Tibial artery (tissue), 4 donors: ENCODE measurements around the gene RNU6-1.

Source experiments
- DNase-seq, 2 donors: peaks; one replicate each; pipeline ENCODE4 v3.0.0-alpha.2; 2019
- H3K27ac ChIP-seq, 2 donors: fragments of 200-600 bp; sonication (generic) in 1 of 2; 1 replicate in 1 of 2; 2 replicates in 1 of 2; pipeline ENCODE4 v1.5.1; 2018 to 2019; ENCODE audit warnings: mild to moderate bottlenecking in 1 of 2
- H3K27me3 ChIP-seq, 2 donors: fragments of 200-600 bp; sonication (generic) in 1 of 2; one replicate each; pipeline versions ENCODE4 v1.5.1 to v1.6.0; 2016 to 2019
- H3K36me3 ChIP-seq, 3 donors: fragments of 200-600 bp; sonication (generic) in 2 of 3; one replicate each; pipeline ENCODE4 v1.5.1; 2016 to 2019; ENCODE audit warnings: mild to moderate bottlenecking in 2 of 3
- H3K4me1 ChIP-seq, 4 donors: fragments of 200-600 bp; sonication (generic) in 2 of 4; 1 replicate in 3 of 4; 2 replicates in 1 of 4; pipeline ENCODE4 v1.5.1; 2016 to 2019
- H3K4me3 ChIP-seq, 2 donors: fragments of 200-600 bp; sonication (generic) in 1 of 2; 1 replicate in 1 of 2; 2 replicates in 1 of 2; pipeline ENCODE4 v1.5.1; 2018 to 2019; ENCODE audit warnings: mild to moderate bottlenecking in 2 of 2
- H3K9me3 ChIP-seq, 3 donors: fragments of 200-600 bp; sonication (generic) in 1 of 3; one replicate each; pipeline ENCODE4 v1.5.1; 2016 to 2019
- CTCF ChIP-seq, 2 experiments: fragments of 200-600 bp in 1 of 2; fragments of 450-650 bp in 1 of 2; IDR thresholded peaks; one replicate each; pipeline ENCODE4 v1.5.1; 2017 to 2019; ENCODE audit warnings: antibody characterized with exemption in 2 of 2, mild to moderate bottlenecking in 1 of 2, moderate library complexity in 1 of 2
- intact Hi-C: fragments of 100-400 bp; cut with DNase I; formaldehyde crosslinking; loops from one replicate; pipeline ENCODE4 v1.15.0; 2023; ENCODE audit warnings: low total_unique reads

The RNU6-1 gene

GRCh38 chr15:67792250-67792942, 47.4 kb downstream of the RNU6-1 start:
- H3K27ac ChIP-seq: no peak overlapping the region
- no peak for DNase-seq
- intact Hi-C loops: no loop called here
- no peak overlapping the region for H3K4me3 ChIP-seq
- H3K27me3 ChIP-seq: no peaks in the 10 kb centered on the region
- peaks cover 3 to 12% (median 10%) of the 10 kb centered on the region in 3 donors for H3K9me3 ChIP-seq
- no peaks in the 10 kb centered on the region for H3K4me1 ChIP-seq
- no peak for TF ChIP-seq CTCF (IDR thresholded peaks at IDR 0.05)
- peaks cover 0 to 11% (median 5%) of the 10 kb centered on the region in 3 donors for H3K36me3 ChIP-seq

GRCh38 chr15:67790610-67791319, 49.1 kb downstream of the RNU6-1 start:
- Histone ChIP-seq H3K27me3 (no peaks in the 10 kb centered on the region), H3K27ac (no peak overlapping the region), H3K36me3 (peaks cover 0 to 6% (median 5%) of the 10 kb centered on the region in 3 donors), H3K4me3 (no peak overlapping the region), H3K9me3 (peaks cover 3 to 12% (median 10%) of the 10 kb centered on the region in 3 donors), H3K4me1 (no peaks in the 10 kb centered on the region)
- no peak for DNase-seq
- TF ChIP-seq CTCF (IDR thresholded peaks at IDR 0.05): no peak
- intact Hi-C loops: no loop called here
